ENCODE results near the gene C10orf105. TPM values are rescaled to one million over a fixed set of nuclear protein-coding genes. Genes with fewer than 3 reads are reported as not detected.

Gene C10orf105
- polyA plus RNA-seq, 6 donors from 2014 or later: not detected

DNA sequence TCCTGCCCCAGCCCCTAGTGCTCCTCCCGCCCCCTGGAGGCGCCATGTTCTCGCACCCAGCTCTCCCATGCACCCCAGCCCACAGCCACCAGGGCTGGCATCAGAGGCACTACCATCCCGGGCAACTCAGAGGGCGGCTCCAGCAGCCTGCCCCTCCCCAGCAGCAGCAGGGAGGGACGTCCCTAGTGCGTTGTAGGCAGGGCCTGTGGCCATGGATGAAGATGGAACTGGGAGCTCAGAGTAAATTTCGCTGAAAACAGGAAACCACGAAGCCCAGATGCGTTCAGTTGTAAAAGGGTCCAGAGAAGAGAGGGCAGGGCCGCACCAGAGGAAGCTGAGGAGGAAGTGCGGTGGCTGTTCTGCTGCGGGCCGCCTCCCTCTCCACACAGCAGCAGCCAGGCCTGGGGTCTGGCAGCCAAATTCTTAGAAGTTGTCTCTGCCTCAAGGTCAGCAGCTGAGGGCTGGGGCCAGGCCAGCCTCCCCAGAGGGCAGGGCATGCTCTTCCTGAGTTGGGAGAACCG is 29.2 kb upstream of the C10orf105 start:
- DNase-seq: peak; percentile 80
- H3K27me3 Mint-ChIP-seq: no peaks in the 10 kb centered on the region
- H3K4me3 Mint-ChIP-seq: peak overlapping the region; percentile 25 to 90 (median 81)
- peaks cover 0 to 7% of the 10 kb centered on the region in 2 donors for H3K36me3 Mint-ChIP-seq
- peaks cover 0 to 2% (median 0%) of the 10 kb centered on the region in 7 donors for H3K9me3 Mint-ChIP-seq
- peaks cover 76 to 87% (median 86%) of the 10 kb centered on the region in 3 donors for H3K4me1 Mint-ChIP-seq
- peak; percentile 84 to 86 for ATAC-seq (ENCODE audit: low read depth in 2 of 2)
- peak overlapping the region; percentile 59 to 99 (median 95) for H3K27ac Mint-ChIP-seq

DNA sequence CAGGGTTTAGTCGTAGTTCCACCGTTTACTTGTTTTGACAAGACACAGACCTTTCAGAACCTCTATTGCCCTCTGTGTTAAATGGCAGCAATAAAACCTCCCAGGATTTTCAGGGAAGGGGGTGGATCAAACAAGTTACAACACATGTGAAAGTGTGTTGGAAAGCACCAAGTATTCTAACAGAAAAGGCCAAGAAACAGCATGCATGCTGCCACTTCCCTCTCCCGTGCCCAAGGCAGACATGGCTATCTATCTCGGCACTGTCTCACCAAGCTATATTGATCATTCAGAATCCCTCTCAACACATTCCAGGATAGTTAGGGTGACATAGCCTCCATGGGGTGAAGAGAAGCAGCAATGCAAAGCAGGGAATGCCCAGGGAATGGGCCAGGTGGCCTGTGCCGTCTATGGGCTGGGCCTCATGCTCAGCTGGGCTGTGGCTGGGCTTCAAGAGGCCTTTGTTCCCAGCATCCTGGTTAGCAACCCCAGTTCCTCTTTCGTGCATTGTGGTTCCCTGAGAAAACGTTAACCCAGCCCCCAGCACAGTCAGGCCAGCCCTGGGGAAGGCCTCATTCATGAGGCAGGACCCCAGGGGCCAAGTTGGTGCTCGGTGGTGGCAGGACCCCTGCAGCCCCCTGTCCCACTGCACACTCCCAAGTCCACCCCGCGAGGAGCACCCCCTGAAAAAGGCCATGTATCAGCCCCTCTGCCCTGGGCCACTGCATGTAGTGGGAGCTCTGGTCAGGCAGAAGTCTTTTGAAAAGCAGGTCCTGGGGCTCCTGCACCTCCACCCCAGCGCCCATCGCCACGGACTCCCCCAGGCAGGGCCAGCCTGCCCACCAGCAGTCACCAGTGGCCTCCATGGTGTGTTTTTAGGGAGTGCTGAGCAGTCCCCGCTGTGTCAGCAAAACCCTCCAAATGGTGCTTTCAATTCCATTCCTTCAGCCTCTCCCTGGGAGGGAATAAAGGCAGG is 28.3 kb upstream of the C10orf105 start:
- DNase-seq (peak; percentile 41), ATAC-seq (ENCODE audit: low read depth in 2 of 2) (peak in 1 of 2 donors; percentile 17)
- Mint-ChIP-seq H3K4me1 (peaks cover 67 to 79% (median 78%) of the 10 kb centered on the region in 3 donors), H3K4me3 (peak overlapping the region in 7 of 8 donors; percentile 47 to 90 (median 79)), H3K27me3 (no peaks in the 10 kb centered on the region), H3K27ac (peak overlapping the region; percentile 38 to 99 (median 94)), H3K36me3 (peaks cover 0 to 7% of the 10 kb centered on the region in 2 donors), H3K9me3 (peaks cover 0 to 2% (median 0%) of the 10 kb centered on the region in 7 donors)

DNA sequence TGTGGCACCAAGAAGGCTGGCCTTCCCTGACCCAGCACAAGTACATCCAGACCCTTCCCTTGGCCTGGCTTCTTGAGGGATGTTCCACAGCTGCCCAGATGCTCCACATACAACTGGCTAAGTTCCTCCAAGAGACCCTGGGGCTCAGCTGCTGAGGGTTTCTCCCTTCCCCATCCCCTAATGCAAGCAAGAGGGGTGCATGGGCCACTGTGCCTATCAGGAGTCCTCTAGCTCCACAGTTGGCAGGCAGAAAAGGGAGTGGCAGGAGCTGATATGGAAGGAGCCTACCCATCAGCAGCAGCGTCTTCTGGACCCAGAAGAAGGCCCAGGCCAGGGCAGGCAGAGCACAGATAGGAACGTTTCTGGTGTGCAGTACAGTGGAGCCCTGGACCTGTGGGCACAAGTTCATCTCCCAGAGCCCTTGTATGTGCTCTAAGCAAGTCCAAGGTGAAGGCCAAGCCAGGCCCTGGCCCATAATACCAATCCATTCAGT is 27.5 kb upstream of the C10orf105 start:
- ATAC-seq (ENCODE audit: low read depth in 2 of 2) (no peak), DNase-seq (no peak)
- Mint-ChIP-seq H3K4me3 (peak overlapping the region in 6 of 8 donors; percentile 48 to 90 (median 80)), H3K36me3 (peaks cover 0 to 7% of the 10 kb centered on the region in 2 donors), H3K9me3 (peaks cover 0 to 2% (median 0%) of the 10 kb centered on the region in 7 donors), H3K4me1 (peaks cover 65 to 79% (median 76%) of the 10 kb centered on the region in 3 donors), H3K27ac (peak overlapping the region; percentile 38 to 99 (median 94)), H3K27me3 (no peaks in the 10 kb centered on the region)

DNA sequence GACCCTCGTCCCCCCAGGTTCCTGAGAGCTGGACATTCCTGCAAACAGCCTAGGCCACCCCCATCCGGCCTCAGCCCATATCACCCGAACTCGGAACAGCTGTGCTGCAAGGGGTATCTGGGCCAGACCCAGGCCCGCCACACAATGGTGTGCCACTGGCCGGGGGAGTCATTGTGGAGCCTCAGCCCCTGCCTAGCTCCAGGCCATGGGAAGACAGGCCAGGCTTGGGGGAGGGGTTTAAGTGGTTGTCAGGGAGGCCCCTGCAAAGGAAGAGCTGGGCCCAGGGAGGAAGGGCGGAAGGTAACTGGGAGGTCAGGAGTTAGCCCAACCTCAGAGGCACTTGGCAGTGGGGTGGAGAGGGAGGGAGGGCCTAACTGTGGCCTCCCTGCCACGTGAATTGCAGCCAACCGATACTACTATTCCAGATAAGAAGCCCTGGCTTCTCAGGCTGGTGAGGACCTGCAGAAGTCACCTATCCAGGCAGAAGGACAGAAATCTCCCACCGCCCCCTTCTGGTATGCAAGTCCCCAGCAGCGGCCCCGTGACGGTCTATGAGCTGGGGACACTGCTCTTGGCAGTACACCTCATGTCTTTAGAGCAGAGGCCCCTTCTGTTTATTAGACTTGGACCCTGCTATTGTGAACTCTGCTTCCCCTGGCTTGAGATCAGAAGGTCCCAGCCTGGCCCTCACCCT is 26.9 kb upstream of the C10orf105 start:
- Mint-ChIP-seq H3K36me3 (peaks cover 0 to 7% of the 10 kb centered on the region in 2 donors), H3K4me1 (peaks cover 65 to 77% (median 76%) of the 10 kb centered on the region in 3 donors), H3K27me3 (no peaks in the 10 kb centered on the region), H3K27ac (peak overlapping the region in 5 of 6 donors; percentile 67 to 99 (median 88)), H3K9me3 (peaks cover 0 to 2% (median 0%) of the 10 kb centered on the region in 7 donors), H3K4me3 (peak overlapping the region in 5 of 8 donors; percentile 48 to 90 (median 76))
- DNase-seq (no peak), ATAC-seq (ENCODE audit: low read depth in 2 of 2) (no peak)

DNA sequence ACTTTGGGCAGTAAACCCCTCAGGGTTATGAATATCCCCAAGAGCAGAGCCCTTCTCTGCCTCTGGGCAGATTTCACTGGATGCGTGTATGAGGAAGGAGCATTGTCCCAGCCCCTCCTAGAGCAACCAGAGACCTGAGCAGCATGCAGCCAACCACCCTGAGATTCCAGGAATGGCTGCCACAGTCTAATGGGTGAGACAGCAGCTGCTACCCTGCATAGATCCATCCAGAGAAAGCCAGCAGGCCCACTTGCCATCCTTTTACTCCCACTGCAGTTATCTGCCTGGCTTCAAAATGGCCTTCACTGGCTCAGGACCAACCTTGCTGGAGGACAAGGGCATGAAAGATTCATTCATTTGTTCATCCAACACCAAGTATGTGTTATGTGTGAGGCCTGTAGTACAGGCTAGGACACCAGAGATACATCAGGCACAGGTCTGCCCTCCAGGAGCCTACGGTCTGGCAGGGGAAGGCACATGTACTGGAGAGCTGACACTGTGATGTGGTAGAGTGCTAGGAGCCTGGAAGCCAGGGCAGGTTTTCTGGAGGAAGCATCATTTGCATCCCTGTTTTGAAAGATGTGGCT is 26.2 kb upstream of the C10orf105 start:
- no peaks in the 10 kb centered on the region for H3K27me3 Mint-ChIP-seq

DNA sequence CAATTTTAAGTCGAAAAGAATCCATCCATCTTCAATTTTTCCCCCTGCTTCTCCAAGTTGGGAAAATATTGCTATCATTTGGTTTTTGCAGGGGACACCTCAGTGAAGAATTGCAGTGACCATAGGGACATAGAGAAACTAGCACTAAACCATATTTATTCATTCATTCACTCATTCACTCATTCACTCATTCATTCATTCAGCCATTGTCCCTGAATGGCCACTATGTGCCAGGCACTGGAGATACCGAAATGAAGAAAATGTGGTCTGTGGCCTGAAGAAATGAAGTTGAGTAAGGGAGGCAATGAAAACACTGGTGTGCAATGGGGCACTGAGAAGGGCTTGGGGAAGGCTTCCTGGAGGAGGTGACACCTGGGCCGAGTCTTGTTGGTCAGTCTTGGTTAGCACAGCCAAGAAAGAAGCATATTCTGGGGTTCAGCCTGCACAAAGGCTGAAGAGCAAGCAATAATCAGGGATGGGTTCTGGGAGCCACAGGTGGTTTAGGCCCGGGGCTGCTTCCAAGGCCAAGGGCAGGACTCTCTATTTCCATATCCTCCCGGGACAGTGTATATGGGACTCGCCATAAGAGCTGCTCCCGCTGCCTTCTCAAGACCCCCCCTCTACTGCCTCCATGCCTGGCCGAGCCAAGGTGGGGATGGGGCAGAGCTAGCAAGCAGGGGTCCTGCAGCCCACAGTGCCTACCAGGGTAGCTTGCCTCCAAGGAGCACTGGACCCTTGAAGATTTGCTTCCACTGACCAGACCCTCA is 25.5 kb upstream of the C10orf105 start:
- Mint-ChIP-seq H3K36me3 (no peaks in the 10 kb centered on the region), H3K4me1 (peaks cover 69 to 79% (median 78%) of the 10 kb centered on the region in 3 donors), H3K27ac (peak overlapping the region in 2 of 6 donors; percentile 7 to 24), H3K27me3 (no peaks in the 10 kb centered on the region), H3K4me3 (peak overlapping the region in 1 of 8 donors; percentile 82), H3K9me3 (peaks cover 0 to 2% (median 0%) of the 10 kb centered on the region in 7 donors)
- no peak for DNase-seq
- ATAC-seq (ENCODE audit: low read depth in 2 of 2): no peak

More for the DNA sequence above, 26.2 kb upstream of the C10orf105 start:
- peak overlapping the region in 3 of 8 donors; percentile 50 to 60 (median 56) for H3K4me3 Mint-ChIP-seq
- H3K4me1 Mint-ChIP-seq: peaks cover 70 to 80% (median 78%) of the 10 kb centered on the region in 3 donors
- no peak for DNase-seq
- ATAC-seq (ENCODE audit: low read depth in 2 of 2): no peak
- H3K9me3 Mint-ChIP-seq: peaks cover 0 to 2% (median 0%) of the 10 kb centered on the region in 7 donors
- peaks cover 0 to 6% of the 10 kb centered on the region in 2 donors for H3K36me3 Mint-ChIP-seq
- peak overlapping the region in 4 of 6 donors; percentile 24 to 93 (median 61) for H3K27ac Mint-ChIP-seq

DNA sequence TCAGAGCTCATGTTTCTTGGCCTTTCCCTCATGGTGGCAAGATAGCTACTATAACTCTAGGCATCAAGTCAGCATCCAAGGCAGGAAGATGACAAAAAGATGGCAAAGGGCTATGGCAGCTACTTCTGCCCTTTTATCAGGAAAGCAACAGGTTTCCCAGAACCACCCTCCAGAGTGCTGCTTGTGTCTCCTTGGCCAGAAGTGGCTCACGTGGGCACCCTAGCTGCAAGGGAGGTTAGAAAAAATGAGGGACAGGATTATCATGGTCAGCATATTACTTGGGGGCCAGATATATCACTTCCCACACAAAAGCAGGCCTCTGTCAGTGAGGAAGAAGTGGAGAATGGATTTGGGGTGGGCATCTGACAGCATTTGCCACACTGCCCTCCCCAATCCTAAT is 24.3 kb upstream of the C10orf105 start:
- Mint-ChIP-seq H3K4me1 (peaks cover 68 to 76% (median 72%) of the 10 kb centered on the region in 3 donors), H3K4me3 (no peak overlapping the region), H3K36me3 (no peaks in the 10 kb centered on the region)

DNA sequence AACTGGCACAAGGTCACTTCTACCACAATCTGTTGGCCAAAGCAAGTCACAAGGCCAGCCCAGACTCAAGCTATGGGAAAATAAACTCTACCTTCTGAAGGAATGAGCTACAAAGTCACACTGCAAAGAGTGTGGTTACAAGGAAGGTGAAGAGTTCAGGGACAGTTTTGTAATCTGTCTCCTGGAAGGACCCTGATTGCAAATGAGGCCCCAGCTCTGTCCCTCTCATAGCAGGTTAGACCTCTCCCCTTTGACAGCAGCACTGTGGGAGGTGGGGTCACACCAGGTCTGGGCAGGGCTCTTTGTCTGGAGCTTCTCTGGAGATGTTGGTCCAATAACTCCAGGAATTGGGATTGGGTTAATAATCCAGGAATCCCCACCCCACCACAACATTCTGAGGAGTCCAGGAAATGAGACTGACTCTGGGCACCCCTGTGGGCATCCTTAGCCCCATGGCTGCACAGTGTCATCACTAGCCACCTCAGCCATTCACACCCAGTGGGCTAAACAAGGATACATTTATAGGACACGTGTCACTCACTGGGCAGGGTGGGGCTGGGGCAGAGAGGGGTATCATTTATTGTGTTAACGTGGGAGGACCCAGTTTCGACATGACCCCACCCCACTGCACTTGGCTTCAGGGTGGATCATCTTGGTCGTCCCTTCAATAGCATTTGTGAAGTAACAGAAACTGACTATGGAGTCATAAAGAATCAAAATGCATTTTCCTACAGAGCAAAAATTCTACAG is 23.7 kb upstream of the C10orf105 start:
- Mint-ChIP-seq H3K4me3 (no peak overlapping the region), H3K36me3 (no peaks in the 10 kb centered on the region), H3K9me3 (no peaks in the 10 kb centered on the region), H3K27ac (peak overlapping the region in 1 of 6 donors; percentile 54), H3K4me1 (peaks cover 62 to 72% (median 66%) of the 10 kb centered on the region in 3 donors), H3K27me3 (no peaks in the 10 kb centered on the region)
- ATAC-seq (ENCODE audit: low read depth in 2 of 2) (no peak), DNase-seq (no peak)

More for the DNA sequence above, 24.3 kb upstream of the C10orf105 start:
- Mint-ChIP-seq H3K9me3 (peaks cover 0 to 2% (median 0%) of the 10 kb centered on the region in 7 donors), H3K27ac (no peak overlapping the region), H3K27me3 (no peaks in the 10 kb centered on the region)
- ATAC-seq (ENCODE audit: low read depth in 2 of 2) (no peak), DNase-seq (no peak)

DNA sequence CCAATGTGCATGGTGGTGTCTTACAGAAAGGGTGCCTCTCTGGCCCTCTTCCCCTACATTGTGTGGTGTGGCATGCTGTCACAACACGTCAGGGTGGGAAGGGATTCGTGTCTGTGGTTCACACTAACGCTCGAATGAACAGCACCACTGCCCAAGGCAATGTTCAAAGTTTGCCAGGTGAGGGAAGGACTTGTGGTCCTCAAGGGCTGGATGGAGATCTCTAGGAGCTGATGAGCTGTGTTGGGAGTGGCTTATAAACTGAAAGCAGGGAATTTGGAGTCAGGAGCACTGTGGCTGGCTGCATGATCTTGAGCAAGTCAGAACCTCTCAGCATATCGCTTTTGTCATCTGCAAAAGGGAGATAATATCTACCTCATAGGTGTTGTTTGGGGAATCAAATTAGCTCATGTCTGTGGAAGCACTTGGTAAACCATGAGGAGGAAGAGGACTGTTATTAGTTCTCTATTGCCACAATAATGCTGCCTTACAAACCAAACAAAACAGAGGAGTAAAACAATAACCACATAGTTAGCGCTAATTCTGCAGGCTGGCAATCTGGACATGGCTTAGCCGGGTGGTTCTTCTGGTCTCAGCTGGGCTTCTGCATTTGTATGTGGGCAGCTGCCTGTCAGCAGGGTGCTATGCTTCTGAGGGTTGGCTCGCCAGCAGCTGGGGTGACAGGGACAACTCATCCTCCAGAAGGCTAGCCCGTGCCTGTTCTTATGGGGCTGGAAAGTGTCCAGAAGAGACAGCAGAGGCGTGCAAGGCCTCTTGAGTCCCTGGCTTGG is 22.9 kb upstream of the C10orf105 start:
- Mint-ChIP-seq H3K4me3 (no peak overlapping the region), H3K27me3 (no peaks in the 10 kb centered on the region), H3K36me3 (no peaks in the 10 kb centered on the region), H3K9me3 (no peaks in the 10 kb centered on the region), H3K27ac (no peak overlapping the region), H3K4me1 (peaks cover 61 to 72% (median 65%) of the 10 kb centered on the region in 3 donors)
- peak in 1 of 2 donors; percentile 41 for ATAC-seq (ENCODE audit: low read depth in 2 of 2)
- no peak for DNase-seq

DNA sequence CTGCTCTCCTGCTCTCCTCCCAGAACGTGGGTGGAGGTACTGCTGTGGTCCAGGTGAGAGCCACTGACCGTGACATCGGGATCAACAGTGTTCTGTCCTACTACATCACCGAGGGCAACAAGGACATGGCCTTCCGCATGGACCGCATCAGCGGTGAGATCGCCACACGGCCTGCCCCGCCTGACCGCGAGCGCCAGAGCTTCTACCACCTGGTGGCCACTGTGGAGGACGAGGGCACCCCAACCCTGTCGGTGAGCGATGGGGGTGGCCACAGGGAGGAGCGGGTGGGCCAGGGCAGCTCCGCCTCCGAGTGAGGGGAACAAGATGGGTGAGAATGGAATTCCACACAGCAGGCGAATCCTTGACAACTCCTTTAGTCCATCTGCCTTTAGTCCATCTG is 22.1 kb upstream of the C10orf105 start:
- no peak for ATAC-seq (ENCODE audit: low read depth in 2 of 2)
- no peaks in the 10 kb centered on the region for H3K27me3 Mint-ChIP-seq
- no peak for DNase-seq
- peaks cover 58 to 72% (median 65%) of the 10 kb centered on the region in 3 donors for H3K4me1 Mint-ChIP-seq
- H3K36me3 Mint-ChIP-seq: no peaks in the 10 kb centered on the region
- H3K27ac Mint-ChIP-seq: no peak overlapping the region
- H3K9me3 Mint-ChIP-seq: peaks cover 0 to 2% (median 0%) of the 10 kb centered on the region in 7 donors
- no peak overlapping the region for H3K4me3 Mint-ChIP-seq

DNA sequence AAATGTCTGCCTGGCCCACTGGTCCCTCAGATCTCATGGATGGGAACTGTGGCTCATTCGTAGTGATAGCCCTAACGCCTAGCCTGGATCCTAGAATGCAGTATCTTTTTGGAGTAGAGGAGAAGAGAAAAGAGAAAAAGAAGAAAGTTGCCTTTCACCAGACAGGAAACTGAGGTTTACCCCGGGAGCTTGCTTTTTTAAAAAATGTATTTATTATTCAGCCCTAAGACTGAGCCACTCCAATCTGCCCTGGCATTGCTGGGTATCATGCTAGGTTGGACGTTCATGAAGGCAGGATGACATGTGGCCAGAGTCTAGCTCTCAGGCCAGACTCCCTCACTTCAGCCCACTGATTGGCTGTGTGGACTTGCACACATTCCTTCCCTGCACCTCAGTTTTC is 21.5 kb upstream of the C10orf105 start:
- H3K36me3 Mint-ChIP-seq: no peaks in the 10 kb centered on the region
- no peaks in the 10 kb centered on the region for H3K27me3 Mint-ChIP-seq
- ATAC-seq (ENCODE audit: low read depth in 2 of 2) (no peak), DNase-seq (no peak)
- peak overlapping the region in 1 of 8 donors; percentile 50 for H3K4me3 Mint-ChIP-seq
- H3K27ac Mint-ChIP-seq: peak overlapping the region in 1 of 6 donors; percentile 55
- H3K9me3 Mint-ChIP-seq: peaks cover 0 to 2% (median 0%) of the 10 kb centered on the region in 7 donors
- H3K4me1 Mint-ChIP-seq: peaks cover 59 to 72% (median 65%) of the 10 kb centered on the region in 3 donors

Data from naive B cell (primary cell).